H1 (cell line): ENCODE measurements around the gene ARHGAP22.

ENCODE experiments used
- RAD21 ChIP-seq, 2 experiments: IDR thresholded peaks in 1 of 2; conservative IDR thresholded peaks in 1 of 2; 2 replicates each; pipeline ENCODE4 v1.6.1; 2011; ENCODE audit warnings: low read depth in 2 of 2, low read length in 2 of 2, improper control_type of control experiment in 1 of 2, inconsistent platforms in 1 of 2, mild to moderate bottlenecking in 1 of 2, moderate library complexity in 1 of 2
- TF ChIP-seq, protein P1 (sequence below), 3 experiments: IDR thresholded peaks; 1 replicate in 2 of 3; 2 replicates in 1 of 3; pipeline versions ENCODE4 v1.5.1 to v1.6.1; 2011; ENCODE audit warnings: low read length in 3 of 3, mild to moderate bottlenecking in 3 of 3, inconsistent platforms in 2 of 3, low read depth in 1 of 3, moderate library complexity in 1 of 3; ENCODE audit not compliant: insufficient read depth in 1 of 3; ENCODE audit errors: control extremely low read depth in 1 of 3

DNA sequence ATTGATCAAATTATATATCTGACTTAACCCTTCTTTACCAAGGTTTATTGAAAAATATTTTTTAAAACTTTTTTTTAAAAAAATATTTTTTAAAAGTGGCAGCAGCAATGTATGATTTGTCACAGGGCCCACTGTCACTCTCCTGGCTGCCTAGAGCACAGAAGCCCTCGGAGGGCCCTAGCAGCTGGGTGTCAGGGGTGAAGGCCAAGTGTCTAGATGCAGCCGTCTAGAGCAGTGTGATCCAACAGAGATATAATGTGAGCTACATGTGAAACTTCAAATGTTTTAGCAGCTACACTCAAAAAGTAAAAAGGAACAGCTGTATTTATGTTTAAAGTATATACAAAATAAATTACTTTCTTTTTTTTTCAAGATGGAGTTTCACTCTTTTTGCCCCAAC lies 112.7 kb downstream of the ARHGAP22 start:
- TF ChIP-seq, protein P1, sequence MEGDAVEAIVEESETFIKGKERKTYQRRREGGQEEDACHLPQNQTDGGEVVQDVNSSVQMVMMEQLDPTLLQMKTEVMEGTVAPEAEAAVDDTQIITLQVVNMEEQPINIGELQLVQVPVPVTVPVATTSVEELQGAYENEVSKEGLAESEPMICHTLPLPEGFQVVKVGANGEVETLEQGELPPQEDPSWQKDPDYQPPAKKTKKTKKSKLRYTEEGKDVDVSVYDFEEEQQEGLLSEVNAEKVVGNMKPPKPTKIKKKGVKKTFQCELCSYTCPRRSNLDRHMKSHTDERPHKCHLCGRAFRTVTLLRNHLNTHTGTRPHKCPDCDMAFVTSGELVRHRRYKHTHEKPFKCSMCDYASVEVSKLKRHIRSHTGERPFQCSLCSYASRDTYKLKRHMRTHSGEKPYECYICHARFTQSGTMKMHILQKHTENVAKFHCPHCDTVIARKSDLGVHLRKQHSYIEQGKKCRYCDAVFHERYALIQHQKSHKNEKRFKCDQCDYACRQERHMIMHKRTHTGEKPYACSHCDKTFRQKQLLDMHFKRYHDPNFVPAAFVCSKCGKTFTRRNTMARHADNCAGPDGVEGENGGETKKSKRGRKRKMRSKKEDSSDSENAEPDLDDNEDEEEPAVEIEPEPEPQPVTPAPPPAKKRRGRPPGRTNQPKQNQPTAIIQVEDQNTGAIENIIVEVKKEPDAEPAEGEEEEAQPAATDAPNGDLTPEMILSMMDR (IDR thresholded peaks at IDR 0.05; ENCODE audit: control extremely low read depth in 1 of 3, insufficient read depth in 1 of 3, low read depth in 1 of 3, low read length in 3 of 3) = no peak
- no peak for TF ChIP-seq RAD21 (IDR thresholded peaks at IDR 0.05 in 1 of 2, conservative IDR thresholded peaks at IDR 0.05 in 1 of 2; ENCODE audit: low read depth in 2 of 2, low read length in 2 of 2)
